Measurements from ENCODE around the gene INO80C. TPM values are rescaled to one million over a fixed set of nuclear protein-coding genes. Genes with fewer than 3 reads are reported as not detected.

Gene INO80C
- total and polyA plus RNA-seq, 2 donors from 2014 or later = 20.9 to 38.2 TPM

- peak in 1 of 5 donors; percentile 10 for DNase-seq
- FAIRE-seq = no peak
Observed at GRCh38 chr18:35526495-35527059, 28.8 kb upstream of the INO80C start.

GRCh38 chr18:35525795-35526494, 28.2 kb upstream of the INO80C start:
- peak overlapping the region in 1 of 3 donors; percentile 33 for H3K4me3 ChIP-seq (ENCODE audit: low read length in 3 of 3)
- no peak overlapping the region for H3K9ac ChIP-seq (ENCODE audit: low read length in 3 of 3)
- FAIRE-seq (no peak), DNase-seq (no peak)
- H3K27ac ChIP-seq (ENCODE audit: low read depth in 2 of 2, low read length in 2 of 2) = no peak overlapping the region
- no peak for TF ChIP-seq CTCF (IDR thresholded peaks at IDR 0.05; ENCODE audit: borderline replicate concordance, extremely low read depth, insufficient read depth)
- peaks cover 0 to 5% (median 0%) of the 10 kb centered on the region in 3 donors for H3K4me1 ChIP-seq (ENCODE audit: control insufficient read depth in 2 of 3, insufficient read depth in 2 of 3, low read depth in 1 of 3, low read length in 3 of 3)
- intact Hi-C loops (cut with DNase I) = no loop called here
- no peaks in the 10 kb centered on the region for H3K27me3 ChIP-seq (ENCODE audit: control insufficient read depth, insufficient read depth, low read length)
- H3K9me3 ChIP-seq (ENCODE audit: control insufficient read depth in 2 of 3, insufficient read depth in 1 of 3, low read length in 3 of 3) = no peaks in the 10 kb centered on the region
- no peaks in the 10 kb centered on the region for H3K36me3 ChIP-seq (ENCODE audit: control insufficient read depth in 2 of 3, insufficient read depth in 3 of 3, low read length in 3 of 3)

More at GRCh38 chr18:35526495-35527059, 28.8 kb upstream of the INO80C start:
- peak overlapping the region in 1 of 3 donors; percentile 33 for H3K4me3 ChIP-seq (ENCODE audit: low read length in 3 of 3)
- H3K9ac ChIP-seq (ENCODE audit: low read length in 3 of 3) = no peak overlapping the region
- TF ChIP-seq CTCF (IDR thresholded peaks at IDR 0.05; ENCODE audit: borderline replicate concordance, extremely low read depth, insufficient read depth) = no peak
- H3K27me3 ChIP-seq (ENCODE audit: control insufficient read depth, insufficient read depth, low read length) = no peaks in the 10 kb centered on the region
- intact Hi-C loops (cut with DNase I) = no loop called here
- no peaks in the 10 kb centered on the region for H3K36me3 ChIP-seq (ENCODE audit: control insufficient read depth in 2 of 3, insufficient read depth in 3 of 3, low read length in 3 of 3)
- H3K4me1 ChIP-seq (ENCODE audit: control insufficient read depth in 2 of 3, insufficient read depth in 2 of 3, low read depth in 1 of 3, low read length in 3 of 3) = peaks cover 0 to 5% (median 0%) of the 10 kb centered on the region in 3 donors
- no peak overlapping the region for H3K27ac ChIP-seq (ENCODE audit: low read depth in 2 of 2, low read length in 2 of 2)
- H3K9me3 ChIP-seq (ENCODE audit: control insufficient read depth in 2 of 3, insufficient read depth in 1 of 3, low read length in 3 of 3) = no peaks in the 10 kb centered on the region

GRCh38 chr18:35524226-35524625, 26.5 kb upstream of the INO80C start:
- Histone ChIP-seq H3K27me3 (ENCODE audit: control insufficient read depth, insufficient read depth, low read length) (no peaks in the 10 kb centered on the region), H3K4me1 (ENCODE audit: control insufficient read depth in 2 of 3, insufficient read depth in 2 of 3, low read depth in 1 of 3, low read length in 3 of 3) (peaks cover 0 to 5% (median 0%) of the 10 kb centered on the region in 3 donors), H3K9ac (ENCODE audit: low read length in 3 of 3) (no peak overlapping the region), H3K36me3 (ENCODE audit: control insufficient read depth in 2 of 3, insufficient read depth in 3 of 3, low read length in 3 of 3) (no peaks in the 10 kb centered on the region), H3K27ac (ENCODE audit: low read depth in 2 of 2, low read length in 2 of 2) (no peak overlapping the region), H3K9me3 (ENCODE audit: control insufficient read depth in 2 of 3, insufficient read depth in 1 of 3, low read length in 3 of 3) (no peaks in the 10 kb centered on the region), H3K4me3 (ENCODE audit: low read length in 3 of 3) (no peak overlapping the region)
- DNase-seq (peak in 3 of 5 donors; percentile 39 to 79 (median 71)), FAIRE-seq (no peak)
- TF ChIP-seq CTCF (IDR thresholded peaks at IDR 0.05; ENCODE audit: borderline replicate concordance, extremely low read depth, insufficient read depth) = no peak
- intact Hi-C loops (cut with DNase I) = no loop called here
